Renal cortex interstitium (tissue), 15 donors: Measurements from ENCODE around the gene SHFL. TPM values are rescaled to one million over a fixed set of nuclear protein-coding genes. Genes with fewer than 3 reads are reported as not detected.
A peak's percentile ranks its signal among the peaks of the same experiment; 100 is the strongest.

Experiments
- DNase-seq, 11 donors: peaks; one replicate each; pipeline ENCODE4 v3.0.0-alpha.2; 2013; ENCODE audit warnings: low read depth in 9 of 11, low spot score in 4 of 11; ENCODE audit errors: extremely low read depth in 1 of 11
- long read RNA-seq, 16 experiments: transcript quantifications; one replicate each; lab custom pipeline, GENCODE V29; 2026
- polyA plus RNA-seq, 3 donors: library from polyadenylated mRNA; unstranded; fragments of 120-200 nt; gene quantifications; one replicate each; pipeline ENCODE4 v1.2.1, GENCODE V29; 2013; ENCODE audit not compliant: insufficient read length in 3 of 3

Gene SHFL
- polyA plus RNA-seq, result 10 to 100 TPM; 24.1 to 31.0 (median 25.9) TPM
- long read RNA-seq, donor 1, transcript C19orf66-204 (1 exons, 1,655 nt), result major isoform, 9 of 18 reads
- long read RNA-seq, donor 1, transcript C19orf66-201 (8 exons, 2,117 nt), result minor isoform, 6 of 18 reads
- long read RNA-seq, donor 1, partial matches to known transcripts, result 0 of 18 reads
- long read RNA-seq, donor 1, other reads (novel, unspliced or antisense), result 0 of 18 reads
- long read RNA-seq, donor 2, transcript C19orf66-201 (8 exons, 2,117 nt), result minor isoform, 10 of 29 reads
- long read RNA-seq, donor 2, transcript C19orf66-204 (1 exons, 1,655 nt), result major isoform, 15 of 29 reads
- long read RNA-seq, donor 2, partial matches to known transcripts, result 0 of 29 reads
- long read RNA-seq, donor 2, other reads (novel, unspliced or antisense), result 0 of 29 reads
- long read RNA-seq, donor 3, transcript C19orf66-201 (8 exons, 2,117 nt), result minor isoform, 11 of 41 reads
- long read RNA-seq, donor 3, transcript C19orf66-204 (1 exons, 1,655 nt), result major isoform, 22 of 41 reads
- long read RNA-seq, donor 3, transcript C19orf66-203 (7 exons, 2,079 nt), result minor isoform, 8 of 41 reads
- long read RNA-seq, donor 3, partial matches to known transcripts, result 0 of 41 reads
- long read RNA-seq, donor 3, other reads (novel, unspliced or antisense), result 0 of 41 reads
- long read RNA-seq, donor 4, transcript C19orf66-204 (1 exons, 1,655 nt), result major isoform, 17 of 25 reads
- long read RNA-seq, donor 4, partial matches to known transcripts, result 0 of 25 reads
- long read RNA-seq, donor 4, other reads (novel, unspliced or antisense), result 0 of 25 reads
- long read RNA-seq, donor 5, result 0 reads
- long read RNA-seq, donor 6, transcript C19orf66-201 (8 exons, 2,117 nt), result minor isoform, 5 of 34 reads
- long read RNA-seq, donor 6, transcript C19orf66-204 (1 exons, 1,655 nt), result major isoform, 23 of 34 reads
- long read RNA-seq, donor 6, partial matches to known transcripts, result 0 of 34 reads
- long read RNA-seq, donor 6, other reads (novel, unspliced or antisense), result 0 of 34 reads
- long read RNA-seq, donor 7, transcript C19orf66-204 (1 exons, 1,655 nt), result major isoform, 17 of 25 reads
- long read RNA-seq, donor 7, partial matches to known transcripts, result 0 of 25 reads
- long read RNA-seq, donor 7, other reads (novel, unspliced or antisense), result 0 of 25 reads
- long read RNA-seq, donor 8, result 0 reads
- long read RNA-seq, donor 9, transcript C19orf66-201 (8 exons, 2,117 nt), result minor isoform, 10 of 30 reads
- long read RNA-seq, donor 9, transcript C19orf66-204 (1 exons, 1,655 nt), result major isoform, 14 of 30 reads
- long read RNA-seq, donor 9, transcript C19orf66-203 (7 exons, 2,079 nt), result minor isoform, 5 of 30 reads
- long read RNA-seq, donor 9, partial matches to known transcripts, result 0 of 30 reads
- long read RNA-seq, donor 9, other reads (novel, unspliced or antisense), result 0 of 30 reads
- long read RNA-seq, donor 10, transcript C19orf66-203 (7 exons, 2,079 nt), result minor isoform, 5 of 31 reads
- long read RNA-seq, donor 10, transcript C19orf66-204 (1 exons, 1,655 nt), result major isoform, 22 of 31 reads
- long read RNA-seq, donor 10, partial matches to known transcripts, result 0 of 31 reads
- long read RNA-seq, donor 10, other reads (novel, unspliced or antisense), result 0 of 31 reads
- long read RNA-seq, donor 11, transcript C19orf66-204 (1 exons, 1,655 nt), result major isoform, 12 of 19 reads
- long read RNA-seq, donor 11, partial matches to known transcripts, result 0 of 19 reads
- long read RNA-seq, donor 11, other reads (novel, unspliced or antisense), result 0 of 19 reads
- long read RNA-seq, donor 12, transcript C19orf66-204 (1 exons, 1,655 nt), result major isoform, 7 of 10 reads
- long read RNA-seq, donor 12, partial matches to known transcripts, result 0 of 10 reads
- long read RNA-seq, donor 12, other reads (novel, unspliced or antisense), result 0 of 10 reads
- long read RNA-seq, donor 13, result 0 reads
- long read RNA-seq, donor 14, transcript C19orf66-201 (8 exons, 2,117 nt), result minor isoform, 11 of 30 reads
- long read RNA-seq, donor 14, transcript C19orf66-204 (1 exons, 1,655 nt), result major isoform, 15 of 30 reads
- long read RNA-seq, donor 14, partial matches to known transcripts, result 0 of 30 reads
- long read RNA-seq, donor 14, other reads (novel, unspliced or antisense), result 0 of 30 reads
- long read RNA-seq, donor 15, transcript C19orf66-204 (1 exons, 1,655 nt), result major isoform, 8 of 15 reads
- long read RNA-seq, donor 15, partial matches to known transcripts, result 0 of 15 reads
- long read RNA-seq, donor 15, other reads (novel, unspliced or antisense), result 0 of 15 reads
- long read RNA-seq, donor 16, transcript C19orf66-201 (8 exons, 2,117 nt), result minor isoform, 15 of 64 reads
- long read RNA-seq, donor 16, transcript C19orf66-203 (7 exons, 2,079 nt), result minor isoform, 9 of 64 reads
- long read RNA-seq, donor 16, transcript C19orf66-204 (1 exons, 1,655 nt), result major isoform, 39 of 64 reads
- long read RNA-seq, donor 16, partial matches to known transcripts, result 0 of 64 reads
- long read RNA-seq, donor 16, other reads (novel, unspliced or antisense), result 0 of 64 reads

DNA sequence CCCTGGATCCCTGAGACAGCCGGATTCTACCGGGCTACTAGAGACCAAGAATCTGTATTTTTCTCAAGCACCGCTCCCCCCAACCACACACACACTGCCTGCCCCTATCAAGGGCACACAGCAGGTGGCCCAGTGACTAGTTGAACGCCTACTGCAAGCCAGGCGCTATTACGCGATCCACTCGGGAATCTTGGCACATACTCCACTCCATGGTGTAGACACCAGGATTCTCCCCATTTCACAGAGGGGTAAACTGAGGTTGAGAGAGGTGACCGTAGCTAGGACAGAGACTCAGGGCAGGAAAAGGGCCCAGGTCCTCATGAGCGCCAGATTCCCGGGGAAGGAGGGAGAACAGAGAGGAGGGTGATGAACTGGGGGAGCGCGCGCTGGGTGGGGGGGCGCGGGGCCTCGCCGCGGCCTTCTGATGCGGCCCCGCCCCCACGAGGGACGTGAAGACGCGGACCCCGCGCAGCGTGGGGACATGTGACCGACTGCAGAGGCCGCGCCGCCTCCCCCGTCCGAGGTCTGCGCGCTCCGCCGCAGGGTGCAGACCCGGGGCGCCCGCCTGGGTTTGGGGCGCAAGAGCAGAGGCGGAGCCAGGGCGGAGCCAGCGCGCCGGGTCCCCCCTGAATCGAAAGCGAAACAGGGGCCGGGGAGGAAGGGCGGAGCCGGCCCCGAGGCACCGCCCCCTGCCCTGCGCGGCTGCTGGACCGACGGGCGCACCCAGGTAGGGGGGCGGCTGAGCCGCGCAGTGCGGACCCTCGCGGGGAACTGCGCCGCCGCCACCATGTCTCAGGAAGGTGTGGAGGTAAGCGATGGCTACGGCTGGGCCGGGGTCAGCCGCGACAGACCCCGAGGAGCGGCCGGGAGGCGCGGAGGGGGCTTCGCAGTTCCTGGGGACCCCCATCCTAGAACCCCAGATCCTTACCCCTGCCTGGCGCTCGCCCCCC is at the start of gene SHFL:
SHFL (plus strand) TSS at position 677 of the 950 bp plus-strand sequence; CDS start at position 788, 111 bp downstream.
- peak in 5 of 11 donors; percentile 55 to 67 (median 65) for DNase-seq

DNA sequence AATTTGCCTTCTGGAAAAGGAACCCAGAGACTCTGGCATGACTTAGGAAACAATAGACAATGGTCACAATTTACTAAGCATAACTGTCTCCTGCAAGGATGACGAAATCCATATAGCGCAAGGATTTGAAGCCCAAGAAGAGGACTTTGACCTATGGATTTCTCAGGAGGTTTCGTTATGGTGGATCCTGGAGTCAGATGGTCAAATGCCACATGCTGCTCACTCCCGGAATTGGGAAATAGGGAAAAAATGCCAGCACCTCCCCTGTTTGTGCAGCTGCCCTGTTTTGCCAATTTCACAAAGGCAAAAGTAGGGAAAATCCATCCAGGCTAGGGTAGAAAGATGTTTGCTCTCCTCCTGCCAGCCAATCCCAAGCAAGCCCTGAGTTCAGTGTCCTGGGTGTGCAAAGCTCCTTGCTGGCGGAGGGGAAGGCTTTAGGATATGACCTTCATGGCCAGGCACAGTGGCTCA is 49.5 kb upstream of the SHFL start:
- no peak for DNase-seq

DNA sequence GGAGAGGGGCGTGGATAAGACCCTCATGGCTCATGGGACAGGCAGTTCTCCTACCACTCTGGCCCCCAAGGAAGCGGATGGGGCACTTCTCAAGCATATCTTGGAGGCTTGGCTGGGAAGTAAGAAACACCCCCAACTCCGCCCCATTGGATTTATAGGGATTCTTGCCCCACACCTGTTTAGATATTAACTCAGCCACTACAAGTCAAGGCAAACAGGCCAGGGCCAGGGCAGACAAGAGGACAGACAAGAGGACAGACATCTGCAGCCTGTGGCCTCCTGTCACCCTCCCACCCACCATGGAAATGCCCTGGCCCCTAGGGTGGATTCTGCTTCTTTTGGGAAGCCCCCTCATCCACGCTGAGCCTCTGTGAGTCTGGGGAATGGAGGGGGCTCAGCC is 48.8 kb upstream of the SHFL start:
- no peak for DNase-seq

DNA sequence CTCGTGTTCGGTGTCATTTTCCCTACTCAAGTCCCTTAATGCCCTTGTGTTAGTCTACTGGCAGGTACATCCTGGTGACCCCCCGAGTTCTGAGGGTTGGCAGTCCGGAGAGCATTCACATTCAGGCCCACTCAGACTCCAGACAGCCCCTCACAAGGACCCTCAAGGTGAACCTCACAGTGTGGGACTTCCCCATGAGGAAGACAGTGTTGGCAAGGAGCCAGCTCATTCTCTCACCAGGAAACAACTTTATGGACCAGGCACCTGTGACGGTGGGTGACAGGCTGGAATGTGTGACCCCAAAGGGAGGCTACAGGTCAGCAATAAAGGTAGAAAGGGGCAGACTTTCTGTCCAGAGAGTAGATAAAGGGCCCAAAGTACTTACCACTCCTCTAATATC is 48.3 kb upstream of the SHFL start:
- DNase-seq, result no peak

DNA sequence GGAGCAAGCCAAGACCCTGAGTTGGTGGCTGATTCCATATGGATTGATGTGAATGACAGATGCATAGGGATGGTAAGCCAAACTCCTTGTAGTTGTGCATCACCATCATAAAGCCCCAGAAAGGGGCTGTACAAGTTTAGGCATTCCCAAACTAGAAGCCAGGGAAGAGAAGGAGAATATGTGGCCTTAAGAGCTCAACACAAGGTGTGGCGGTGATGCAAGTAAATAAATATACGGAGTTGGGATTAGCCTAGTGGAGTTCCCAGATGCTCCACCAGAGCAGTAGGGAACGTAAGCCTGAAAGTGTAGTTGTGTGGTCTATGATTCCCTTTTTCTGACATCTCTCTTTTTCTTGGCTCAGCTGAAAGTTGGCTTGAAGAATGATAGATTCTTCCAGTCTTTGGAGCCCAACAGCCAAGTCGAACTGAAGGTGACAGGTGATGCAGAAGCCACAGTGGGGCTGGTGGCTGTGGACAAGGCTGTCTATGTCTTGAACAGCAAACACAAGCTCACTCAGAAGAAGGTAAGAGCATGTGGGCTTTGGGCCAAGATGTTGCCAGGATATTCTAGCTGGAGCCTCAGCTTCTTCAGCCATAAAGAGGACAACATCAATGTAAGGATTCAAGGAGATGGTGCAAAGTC is 42.7 kb upstream of the SHFL start:
- DNase-seq, result peak in 4 of 11 donors; percentile 4 to 22 (median 8)

GRCh38 chr19:10044390-10044789 is 41.7 kb upstream of the SHFL start:
- DNase-seq, result no peak

- DNase-seq, result no peak
These were observed 40.7 kb upstream of the SHFL start for GRCh38 chr19:10045371-10045770.

DNA sequence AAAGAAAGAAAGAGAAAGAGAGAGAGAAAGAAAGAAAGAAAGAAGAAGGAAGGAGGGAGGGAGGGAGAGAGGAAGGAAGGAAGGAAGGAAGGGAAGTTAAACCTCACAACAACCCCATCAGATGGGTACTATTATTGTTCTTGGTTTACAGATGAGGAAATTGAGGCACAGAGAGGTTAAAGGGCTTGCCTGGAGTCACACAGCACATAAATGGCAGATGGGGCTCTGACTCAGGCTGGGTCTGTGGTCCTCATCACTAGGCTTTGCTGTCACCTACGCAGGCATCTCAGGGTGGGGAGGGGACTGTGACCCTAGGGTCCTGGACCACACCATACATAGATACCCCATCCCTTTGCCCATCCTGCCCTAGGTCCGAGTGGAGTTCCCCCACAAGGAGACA is 36.5 kb upstream of the SHFL start:
- DNase-seq, result no peak

- no peak for DNase-seq
These were observed 33.3 kb upstream of the SHFL start for GRCh38 chr19:10052602-10053360.

DNA sequence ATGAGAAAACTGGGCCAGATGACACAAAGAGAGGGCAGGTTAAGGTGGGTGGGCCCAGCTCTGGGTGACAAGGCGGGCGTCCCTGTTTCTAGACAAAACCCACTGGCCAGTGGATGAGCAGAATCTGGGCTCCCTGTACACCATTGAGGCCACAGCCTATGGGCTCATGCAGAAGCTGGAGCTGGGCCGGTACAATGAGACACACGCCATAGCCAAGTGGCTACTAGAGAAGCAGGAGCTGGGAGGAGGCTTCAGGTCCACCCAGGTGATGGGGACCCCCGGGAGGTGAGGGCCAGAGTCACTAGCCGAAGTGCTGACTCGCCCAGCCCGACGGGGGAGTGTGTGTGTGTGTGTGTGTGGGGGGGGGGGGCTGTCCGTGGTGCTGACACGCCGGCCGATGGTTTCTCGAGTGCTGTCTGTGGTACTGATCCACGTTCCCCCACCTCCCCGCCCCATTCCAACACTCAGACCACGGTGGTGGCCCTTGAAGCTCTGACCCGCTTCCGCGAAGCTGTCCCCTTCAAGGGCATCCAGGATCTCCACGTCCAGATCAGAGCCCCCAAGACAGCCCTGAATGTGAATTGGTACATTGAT is 24.3 kb upstream of the SHFL start:
- DNase-seq, result no peak

GRCh38 chr19:10068205-10068604 is 17.9 kb upstream of the SHFL start:
- no peak for DNase-seq

GRCh38 chr19:10069046-10069445 is 17.1 kb upstream of the SHFL start:
- DNase-seq, result no peak

DNA sequence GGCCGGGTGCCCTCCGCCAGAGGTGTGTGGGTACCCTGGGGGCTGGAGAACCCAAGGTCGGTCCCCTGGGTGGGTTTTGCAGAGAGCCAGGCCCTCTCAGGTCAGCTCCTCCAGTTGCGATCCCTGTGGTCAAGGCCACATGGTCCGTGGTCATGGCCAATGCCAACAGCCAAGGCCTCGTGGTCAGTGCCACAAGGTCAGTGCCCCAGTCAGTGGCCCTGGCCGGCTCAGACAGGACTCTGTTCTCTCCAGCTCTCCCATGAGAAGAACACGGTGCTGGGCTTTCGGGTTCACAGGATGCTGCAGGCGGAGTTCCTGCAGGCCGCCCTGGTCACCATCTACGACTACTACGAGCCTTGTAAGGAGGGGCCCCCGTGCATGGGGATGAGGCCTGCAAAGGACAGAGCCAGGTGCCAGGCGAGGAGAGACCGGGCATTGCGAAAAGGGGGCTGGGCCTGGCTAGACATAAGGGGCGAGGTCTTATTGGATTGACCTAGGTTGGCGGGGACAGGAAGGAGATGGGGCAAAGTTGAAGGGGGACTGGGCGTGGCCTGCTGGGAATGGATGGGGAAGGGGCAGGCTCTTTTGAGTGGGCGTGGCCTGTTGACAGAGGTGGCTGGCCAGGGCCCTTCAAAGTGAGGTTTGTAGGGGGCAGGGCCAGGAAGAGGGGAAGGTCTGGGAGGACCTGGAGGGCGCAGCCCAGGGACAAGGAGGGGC is 15.2 kb upstream of the SHFL start:
- DNase-seq, result no peak
